Kidney epithelial cell (primary cell): ENCODE data around the gene ALK. TPM values are rescaled to one million over a fixed set of nuclear protein-coding genes. Genes with fewer than 3 reads are reported as not detected.

Experiments used
- DNase-seq: peaks from one replicate; pipeline ENCODE4 v3.0.0-alpha.2; 2010; ENCODE audit warnings: low read depth
- H3K27me3 ChIP-seq: 2 replicates; pipeline ENCODE4 v1.6.0; 2011; ENCODE audit warnings: low read length; ENCODE audit not compliant: control insufficient read depth, insufficient read depth
- H3K36me3 ChIP-seq: 2 replicates; pipeline ENCODE4 v1.5.1; 2011; ENCODE audit warnings: low read length; ENCODE audit not compliant: control insufficient read depth, insufficient read depth
- H3K4me3 ChIP-seq: 2 replicates; pipeline ENCODE4 v1.5.1; 2011; ENCODE audit warnings: low read depth, mild to moderate bottlenecking, control low read depth, low read length
- CTCF ChIP-seq: IDR thresholded peaks from 2 replicates; pipeline ENCODE4 v1.5.1; 2011; ENCODE audit warnings: mild to moderate bottlenecking, moderate library complexity, low read length, control low read depth, inconsistent platforms; ENCODE audit not compliant: insufficient read depth, poor library complexity, severe bottlenecking
- total RNA-seq: library from RNA; depleted of rRNA; stranded (reverse); fragments of >200 nt; gene quantifications from 2 replicates; pipeline ENCODE4 v1.2.3, GENCODE V29; 2015

Gene ALK
- total RNA-seq, 1 donor from 2014 or later = not detected

DNA sequence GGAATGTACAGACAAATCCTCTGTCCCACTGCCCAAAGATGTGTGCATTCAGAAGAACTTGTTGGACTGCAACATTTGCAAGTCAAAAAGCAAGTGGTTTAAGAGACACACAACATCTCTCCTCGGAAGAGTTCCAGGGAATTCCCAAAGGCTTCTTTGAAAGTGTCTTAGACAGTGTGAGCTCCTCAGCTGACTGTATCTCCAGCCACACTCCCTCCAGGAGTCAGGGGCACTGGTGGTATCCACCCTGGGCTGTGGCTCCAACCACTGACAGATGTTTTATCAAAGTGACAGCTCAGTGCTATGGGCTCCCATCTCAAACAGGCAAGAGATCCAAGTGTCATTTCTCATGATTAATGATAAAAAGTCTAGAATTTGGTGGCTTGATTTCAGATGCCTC lies 48.5 kb downstream of the ALK start:
- Histone ChIP-seq H3K4me3 (no peak overlapping the region), H3K27me3 (no peaks in the 10 kb centered on the region), H3K36me3 (no peaks in the 10 kb centered on the region)
- no peak for TF ChIP-seq CTCF
- no peak for DNase-seq

- H3K27me3 ChIP-seq = no peaks in the 10 kb centered on the region
- H3K36me3 ChIP-seq = no peaks in the 10 kb centered on the region
- no peak for DNase-seq
- TF ChIP-seq CTCF = no peak
- H3K4me3 ChIP-seq = no peak overlapping the region
Observed at GRCh38 chr2:29871541-29871940, 49.8 kb downstream of the ALK start.

DNA sequence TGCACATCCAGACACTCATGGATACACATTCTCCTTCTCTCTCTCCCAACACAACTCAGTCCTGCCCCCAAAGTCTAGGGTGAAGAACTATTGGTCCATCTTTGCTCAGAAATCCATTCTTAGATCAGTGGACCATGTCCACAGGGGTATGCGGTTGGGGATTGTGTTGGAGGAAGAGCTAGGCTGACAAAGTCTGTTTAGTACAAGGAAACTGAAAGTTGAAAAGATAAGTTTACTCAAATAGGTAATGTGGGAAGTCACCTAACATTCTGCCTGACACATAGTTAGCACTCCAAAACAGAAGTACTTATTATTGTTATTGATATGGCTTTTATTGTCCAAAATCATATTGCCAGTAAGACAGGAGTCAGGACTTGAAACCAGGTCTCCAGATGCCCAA lies 55.9 kb downstream of the ALK start:
- no peak overlapping the region for H3K4me3 ChIP-seq
- H3K36me3 ChIP-seq = no peaks in the 10 kb centered on the region
- no peak for DNase-seq
- no peaks in the 10 kb centered on the region for H3K27me3 ChIP-seq
- TF ChIP-seq CTCF = no peak

DNA sequence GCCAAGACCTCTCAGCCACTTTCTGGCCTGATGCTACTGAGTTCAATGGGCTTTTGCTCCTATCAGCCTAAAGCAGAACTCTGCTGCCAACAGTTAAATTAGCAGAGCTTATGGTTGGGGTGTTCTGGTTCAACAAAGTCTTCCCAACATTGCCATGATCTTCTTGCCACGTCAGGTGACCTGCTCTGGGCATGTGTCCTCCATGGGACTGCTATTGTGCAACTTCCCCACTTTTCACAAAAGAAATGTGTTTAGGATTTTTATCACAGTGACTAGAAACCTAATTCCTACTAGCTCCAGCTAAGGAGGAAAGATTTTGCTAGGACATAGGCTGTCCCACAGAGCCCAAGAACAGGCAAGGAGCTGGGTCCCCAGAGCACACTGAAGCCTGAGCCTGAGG lies 56.4 kb downstream of the ALK start:
- H3K36me3 ChIP-seq = no peaks in the 10 kb centered on the region
- no peaks in the 10 kb centered on the region for H3K27me3 ChIP-seq
- DNase-seq = no peak
- no peak for TF ChIP-seq CTCF
- H3K4me3 ChIP-seq = no peak overlapping the region

DNA sequence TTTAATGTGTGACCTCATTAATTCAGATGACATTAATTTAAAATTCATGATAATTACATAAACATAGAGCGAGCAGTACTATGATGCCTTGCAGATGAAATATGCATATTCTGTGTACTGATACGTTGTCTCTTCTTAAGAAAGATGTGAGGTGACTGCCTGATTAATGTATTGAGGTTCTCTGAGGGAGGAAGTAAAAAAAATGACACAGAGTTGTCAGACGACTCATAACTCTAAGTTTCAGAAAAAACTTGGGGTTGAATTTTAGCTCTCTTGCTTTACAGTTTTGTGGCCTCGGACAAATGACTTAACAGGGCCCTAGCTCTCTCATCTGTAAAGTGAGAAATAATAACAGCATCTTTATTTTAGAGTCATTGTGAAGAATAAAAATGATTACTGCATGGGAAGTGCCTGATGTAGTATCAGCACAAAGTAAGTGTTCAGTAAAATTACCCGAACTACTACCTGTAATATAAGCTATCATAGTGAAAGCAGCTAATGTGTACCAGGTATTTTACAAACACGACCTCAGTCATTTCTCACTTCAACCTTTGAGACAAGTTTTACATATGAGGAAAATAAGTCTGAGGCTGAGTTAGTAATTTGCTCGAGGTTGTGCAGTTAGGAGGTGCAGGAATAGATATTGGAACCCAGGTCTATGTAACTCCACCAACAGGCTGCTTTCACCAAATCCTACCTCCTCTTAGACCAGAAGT lies 65.3 kb downstream of the ALK start:
- Histone ChIP-seq H3K36me3 (no peaks in the 10 kb centered on the region), H3K4me3 (no peak overlapping the region), H3K27me3 (no peaks in the 10 kb centered on the region)
- DNase-seq = no peak
- no peak for TF ChIP-seq CTCF

DNA sequence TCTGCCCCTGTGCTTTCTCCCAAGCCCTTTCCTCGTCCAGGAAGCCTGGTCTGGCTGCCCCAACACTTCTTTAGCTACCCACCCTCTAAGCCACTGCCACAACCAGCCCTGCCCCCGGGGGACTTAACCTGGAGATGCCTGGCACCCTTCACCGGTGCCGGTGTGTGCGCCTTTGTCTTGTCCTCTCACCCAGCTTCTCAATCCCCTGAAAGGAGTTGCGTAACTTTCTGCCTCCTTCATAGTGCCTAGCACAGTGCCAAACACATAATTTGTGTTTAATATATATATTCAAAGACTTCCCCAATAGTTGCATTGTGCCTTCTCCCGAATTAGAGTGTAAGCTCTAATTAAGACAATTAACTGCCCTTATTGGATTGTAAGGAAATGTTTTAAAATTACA lies 70.6 kb downstream of the ALK start:
- Histone ChIP-seq H3K4me3 (no peak overlapping the region), H3K27me3 (no peaks in the 10 kb centered on the region), H3K36me3 (no peaks in the 10 kb centered on the region)
- no peak for TF ChIP-seq CTCF
- DNase-seq = no peak
